ENCODE measurements around the gene GFAP.
"Not testable (repeated sequence)": the region's sequence is repeated elsewhere in the genome, so short reads cannot be mapped to it uniquely, and the experiment has no call there.

Gene GFAP

GRCh38 chr17:44915321-44915726, at the start of gene GFAP:
TSS of gene GFAP (minus strand) at chr17:44915500. CDS start at chr17:44915486, 14 bp downstream.
- DNase-seq: no peak

GRCh38 chr17:44961921-44962350, 46.6 kb upstream of the GFAP start:
- no peak for DNase-seq

GRCh38 chr17:44960691-44961090, 45.4 kb upstream of the GFAP start:
- no peak for DNase-seq

DNA sequence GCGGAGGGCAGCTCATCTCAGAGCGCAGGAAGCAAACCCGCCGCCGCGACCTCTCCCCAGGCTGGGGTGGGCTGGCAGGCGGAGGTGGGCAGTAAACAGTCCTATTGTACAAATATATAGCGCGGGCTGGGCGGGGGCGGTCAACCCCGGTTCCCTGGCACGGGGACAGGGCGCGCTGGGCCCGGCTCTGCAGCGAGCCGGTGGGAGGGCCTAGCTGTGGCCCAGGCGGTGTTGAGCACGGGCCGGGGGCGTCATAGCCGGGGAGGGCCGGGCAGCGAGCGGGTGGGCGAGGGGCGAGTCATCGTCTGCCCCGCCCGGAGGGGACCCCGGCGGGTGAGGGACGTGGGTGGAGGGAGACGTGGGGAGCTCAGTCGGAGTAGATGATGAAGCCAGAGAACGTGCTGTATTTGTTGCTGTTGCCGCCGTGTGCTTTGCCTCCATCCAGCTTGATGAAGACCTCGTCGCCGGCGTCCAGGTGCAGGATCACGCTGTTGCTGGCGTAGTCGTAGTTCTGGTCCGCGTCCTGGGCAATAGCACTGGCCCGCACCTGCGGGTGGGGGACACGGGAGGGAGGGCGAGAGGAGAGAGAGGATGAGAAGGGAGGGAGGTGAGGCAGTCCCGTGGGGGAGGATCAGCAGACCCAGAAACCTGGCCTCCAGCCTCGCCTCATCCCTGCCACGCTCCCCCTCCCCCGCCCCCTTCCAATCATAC, 44.7 kb upstream of the GFAP start:
- no peak for DNase-seq

- DNase-seq: no peak
Observed at GRCh38 chr17:44956998-44957981, 42.0 kb upstream of the GFAP start.

- DNase-seq: no peak
Observed at GRCh38 chr17:44955674-44956425, 40.5 kb upstream of the GFAP start.

DNA sequence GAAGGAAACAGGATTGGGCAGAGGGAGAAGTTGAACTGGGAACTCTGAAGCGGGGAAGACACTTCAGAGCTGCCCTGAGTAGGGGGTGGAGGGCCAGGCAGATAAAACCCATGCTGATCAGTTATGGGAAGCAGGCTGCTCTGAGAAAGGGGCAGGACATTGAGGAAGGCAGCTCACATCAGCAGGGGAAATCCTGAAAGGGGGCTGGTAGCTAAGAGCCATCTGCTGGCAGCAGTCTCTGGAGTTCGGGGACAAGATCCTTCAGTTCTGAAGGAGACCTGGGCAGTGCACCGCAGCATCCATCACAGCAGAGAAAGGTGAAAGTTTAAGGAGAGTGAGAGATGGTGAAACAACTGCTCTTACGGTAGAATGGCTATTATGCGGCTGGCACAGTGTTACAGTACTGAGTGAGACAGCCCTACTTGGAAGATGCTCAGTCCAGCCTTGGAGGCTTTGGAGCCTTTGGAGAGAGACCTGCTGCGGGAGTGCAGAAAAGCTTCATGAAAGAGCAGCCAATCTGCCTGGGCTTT, 37.7 kb upstream of the GFAP start:
- no peak for DNase-seq

GRCh38 chr17:44948315-44948795, 33.1 kb upstream of the GFAP start:
- no peak for DNase-seq

GRCh38 chr17:44947461-44948314, 32.4 kb upstream of the GFAP start, which contains the start of gene KIF18B:
TSS of gene KIF18B (minus strand) at chr17:44947773. CDS start at chr17:44936344, 11,429 bp downstream.
- peak; percentile 89 for DNase-seq

- not testable (repeated sequence) for DNase-seq
Observed at GRCh38 chr17:44945652-44946051, 30.4 kb upstream of the GFAP start.

GRCh38 chr17:44942456-44942855, 27.2 kb upstream of the GFAP start:
- no peak for DNase-seq

DNA sequence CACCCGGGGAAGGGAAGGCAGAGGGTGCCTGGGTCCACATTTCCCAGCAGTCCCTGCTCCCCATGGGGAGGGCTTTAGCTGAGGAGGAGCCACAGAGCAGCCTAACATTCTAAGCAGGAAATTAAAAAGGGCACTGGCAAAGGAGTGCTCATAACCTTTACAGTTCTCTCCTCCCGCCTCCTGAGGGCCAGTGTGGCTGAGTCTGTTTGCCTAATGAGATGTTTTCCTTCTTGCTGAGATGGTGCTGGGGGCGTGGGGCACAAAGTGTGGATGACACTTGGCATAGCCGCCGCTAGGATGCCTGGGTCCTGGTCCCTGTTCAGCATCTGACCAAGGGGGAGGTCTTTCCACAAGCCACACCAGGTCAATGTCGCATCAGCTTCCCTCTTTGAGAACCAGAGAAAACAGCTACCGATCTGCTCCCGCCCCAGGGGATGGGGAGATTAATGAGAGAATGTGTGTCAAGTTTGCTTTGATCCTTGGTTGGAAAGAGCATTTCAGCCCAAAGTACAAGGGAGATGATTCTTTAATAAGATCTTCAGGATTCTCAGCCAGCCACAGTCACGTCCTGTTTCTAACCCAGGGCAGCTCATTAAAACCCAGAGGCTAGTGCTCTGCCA, 26.5 kb upstream of the GFAP start:
- DNase-seq: no peak

DNA sequence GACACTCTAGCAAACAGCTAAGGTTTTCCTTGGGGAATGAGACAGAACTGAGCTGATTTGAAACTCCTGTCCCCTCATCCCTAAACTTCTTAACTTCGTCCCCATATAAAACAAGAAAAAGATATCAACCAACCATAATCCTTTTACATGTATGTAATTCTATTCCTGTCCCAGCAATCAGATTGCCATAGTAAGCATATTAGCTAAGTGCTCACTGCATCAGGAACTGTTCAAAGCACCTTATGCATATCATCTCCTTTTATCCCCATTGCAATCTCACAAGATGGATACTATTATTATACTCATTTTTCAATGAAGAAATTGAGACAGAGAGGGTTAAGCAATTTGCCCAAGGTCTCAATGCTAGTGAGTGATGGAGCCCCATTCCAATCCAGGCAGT, 25.5 kb upstream of the GFAP start:
- no peak for DNase-seq

- DNase-seq: no peak
Observed at GRCh38 chr17:44940317-44940716, 25.0 kb upstream of the GFAP start.

- no peak for DNase-seq
Observed at GRCh38 chr17:44935116-44935515, 19.8 kb upstream of the GFAP start.

DNA sequence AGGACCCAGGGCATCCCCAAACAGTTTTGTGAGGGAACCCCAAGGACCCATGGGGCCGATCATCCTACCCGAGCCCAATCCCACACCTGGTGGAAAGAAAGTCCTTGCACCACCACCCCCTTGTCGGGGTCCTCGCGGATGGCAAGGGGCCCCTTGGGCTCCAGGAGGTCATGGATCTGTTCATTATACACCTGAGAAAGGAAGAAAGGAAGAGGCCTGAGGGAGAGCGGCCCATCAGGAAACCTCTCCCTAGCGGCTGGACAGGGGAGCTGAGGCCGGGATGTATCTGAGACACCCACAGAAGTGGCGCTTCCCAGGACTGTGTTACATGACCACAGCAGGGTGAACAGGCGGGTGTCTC, 19.4 kb upstream of the GFAP start:
- DNase-seq: no peak

GRCh38 chr17:44933824-44934744, 18.8 kb upstream of the GFAP start:
- DNase-seq: no peak

DNA sequence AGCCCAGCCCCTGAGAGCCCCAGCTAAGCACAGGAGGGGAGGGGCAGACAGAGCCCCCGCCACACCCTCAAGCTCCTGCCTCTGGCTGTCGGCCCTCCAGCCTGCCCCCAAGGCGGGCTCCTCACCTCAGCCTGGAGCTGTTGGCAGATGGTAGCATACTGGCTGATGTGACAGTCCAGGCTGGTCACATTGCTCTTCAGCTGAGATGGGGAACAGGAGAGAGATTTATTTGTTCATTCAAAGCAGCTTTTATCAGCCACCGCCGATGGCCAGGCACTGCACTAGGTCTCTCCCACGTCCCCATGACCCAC, 17.4 kb upstream of the GFAP start:
- DNase-seq: no peak

DNA sequence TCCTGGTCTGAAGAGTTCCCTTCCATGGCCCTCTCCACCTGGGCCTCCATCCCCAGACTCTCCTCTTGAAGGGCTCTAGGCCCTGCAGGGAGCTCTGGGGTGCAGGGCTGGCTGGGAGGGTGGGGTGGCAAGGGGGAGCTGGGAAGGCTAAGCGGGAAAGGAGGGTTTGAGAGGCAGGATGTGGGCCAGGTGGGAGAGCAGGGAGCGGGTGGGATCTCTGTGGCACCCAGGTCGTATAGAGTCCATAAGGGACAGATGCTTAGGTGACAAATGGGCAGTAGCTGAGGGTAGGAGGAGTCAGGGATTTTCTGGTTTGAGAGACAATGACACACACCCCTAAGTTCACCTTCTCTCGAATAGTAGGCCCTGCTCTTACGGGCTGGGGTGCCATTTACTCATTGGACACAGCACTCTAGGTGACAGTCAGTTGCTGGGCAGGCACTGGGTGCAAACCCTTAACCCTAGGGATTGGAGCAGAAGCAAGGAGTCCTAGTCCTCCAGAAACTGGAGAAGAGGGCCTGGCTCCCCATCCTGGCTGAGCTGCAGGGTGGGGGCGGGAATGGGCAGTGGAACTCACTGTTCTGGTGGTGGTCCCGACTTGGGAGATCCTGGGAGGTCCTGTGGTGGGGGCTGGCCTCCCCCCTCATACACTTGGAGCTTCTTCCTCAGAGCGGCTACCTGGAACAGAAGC, 16.9 kb upstream of the GFAP start:
- no peak for DNase-seq

DNA sequence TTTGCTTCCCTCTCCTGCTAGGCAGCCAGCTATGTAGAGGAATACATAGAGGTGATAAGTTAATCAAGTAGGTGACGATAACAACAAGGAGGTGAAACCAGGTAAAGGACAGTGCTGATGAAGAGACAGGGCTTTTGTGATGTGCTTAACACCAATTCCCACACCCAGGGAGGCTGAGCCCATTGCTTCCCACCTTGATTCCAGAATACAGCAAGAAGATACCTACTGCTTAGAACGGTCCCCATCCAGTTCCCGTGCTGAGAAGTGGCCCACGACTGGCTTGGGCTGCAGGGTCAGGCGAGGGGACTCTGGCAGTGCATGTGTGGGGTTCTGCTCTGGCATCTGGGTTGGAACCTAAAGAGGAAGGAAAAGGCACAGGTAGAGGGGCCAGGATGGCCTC, 16.1 kb upstream of the GFAP start:
- DNase-seq: no peak
